GM21390 (cell line): ENCODE results near the gene GAS6.
A peak's percentile ranks its signal among the peaks of the same experiment; 100 is the strongest.

Experiments
- ATAC-seq: cut with Tn5 transposase; IDR thresholded peaks from one replicate; pipeline ENCODE4 v1.9.1; 2021; ENCODE audit not compliant: unreplicated experiment

The GAS6 gene

DNA sequence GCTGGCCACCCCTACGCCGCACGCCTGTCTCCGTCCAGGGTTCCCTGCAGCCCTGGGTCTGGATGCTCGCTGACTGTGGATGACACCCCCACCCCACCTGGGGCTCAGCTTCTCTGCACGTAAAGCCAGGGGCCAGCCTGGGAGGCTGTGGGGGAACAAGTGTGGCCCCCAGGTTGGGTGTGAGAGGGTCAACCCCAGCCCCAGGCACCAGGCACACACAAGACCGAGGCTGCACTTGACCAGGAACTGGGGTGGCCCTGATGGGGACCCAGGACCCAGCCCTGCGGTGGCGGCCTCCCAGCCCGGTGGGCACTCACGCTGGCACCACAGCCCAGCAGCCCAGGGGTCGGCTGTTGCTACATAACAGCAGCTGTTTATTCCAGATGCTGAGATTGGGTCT, 41.6 kb downstream of the GAS6 start:
- ATAC-seq: no peak

DNA sequence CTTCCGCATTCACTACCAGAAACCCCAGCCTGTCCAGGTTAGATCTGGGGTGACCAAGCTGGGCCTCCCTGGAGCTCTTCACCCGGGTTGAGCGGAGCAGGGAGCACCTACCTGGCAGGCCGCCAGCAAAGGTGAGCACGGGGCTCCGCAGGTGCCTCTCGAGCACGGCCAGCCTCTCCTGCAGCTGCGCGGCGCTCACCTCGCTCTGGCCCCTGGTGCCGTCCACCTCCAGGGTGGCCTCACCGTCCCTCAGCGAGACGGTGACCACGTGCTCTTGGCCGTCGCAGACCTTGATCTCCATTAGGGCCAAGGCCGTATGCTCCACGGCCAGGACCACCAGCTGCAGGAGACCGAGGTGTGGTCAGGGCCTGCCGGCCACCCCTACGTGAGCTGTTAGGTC, 42.0 kb downstream of the GAS6 start:
- no peak for ATAC-seq

GRCh38 chr13:113820813-113821651, 42.8 kb downstream of the GAS6 start:
- ATAC-seq: no peak

- no peak for ATAC-seq
Measured at GRCh38 chr13:113819731-113820715, 43.9 kb downstream of the GAS6 start.

GRCh38 chr13:113819341-113819730, 44.5 kb downstream of the GAS6 start:
- ATAC-seq: no peak

DNA sequence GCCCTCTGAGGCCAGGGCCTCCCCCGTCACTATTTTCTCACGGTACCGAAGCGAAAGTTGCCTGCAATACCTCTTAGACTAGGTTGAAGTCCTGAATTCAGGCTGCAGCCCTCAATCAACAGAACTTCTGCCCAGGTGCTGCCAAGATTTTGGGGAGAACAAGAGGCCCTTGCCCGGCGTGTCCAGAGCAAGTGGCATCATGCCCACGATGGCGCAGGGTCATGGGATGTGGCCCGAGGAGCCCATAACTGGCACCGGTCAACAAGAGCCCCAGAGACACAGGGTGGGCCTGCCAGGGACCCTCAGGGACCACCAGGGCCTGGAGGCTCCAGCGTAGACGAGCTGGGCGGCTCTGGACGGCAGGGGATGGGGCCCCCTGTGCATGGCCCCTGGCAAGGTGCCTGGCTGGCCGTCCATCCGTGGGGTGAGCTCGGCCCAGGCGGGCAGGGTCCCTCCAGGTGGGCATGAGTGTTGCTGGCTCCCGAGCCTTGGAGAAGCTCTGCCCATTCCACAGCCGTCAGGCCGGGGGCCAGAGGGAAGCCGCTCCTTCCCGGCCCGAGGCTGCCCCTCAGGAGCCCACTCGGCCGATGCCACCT, 45.1 kb downstream of the GAS6 start:
- ATAC-seq: no peak

GRCh38 chr13:113817860-113818691, 45.8 kb downstream of the GAS6 start:
- no peak for ATAC-seq

DNA sequence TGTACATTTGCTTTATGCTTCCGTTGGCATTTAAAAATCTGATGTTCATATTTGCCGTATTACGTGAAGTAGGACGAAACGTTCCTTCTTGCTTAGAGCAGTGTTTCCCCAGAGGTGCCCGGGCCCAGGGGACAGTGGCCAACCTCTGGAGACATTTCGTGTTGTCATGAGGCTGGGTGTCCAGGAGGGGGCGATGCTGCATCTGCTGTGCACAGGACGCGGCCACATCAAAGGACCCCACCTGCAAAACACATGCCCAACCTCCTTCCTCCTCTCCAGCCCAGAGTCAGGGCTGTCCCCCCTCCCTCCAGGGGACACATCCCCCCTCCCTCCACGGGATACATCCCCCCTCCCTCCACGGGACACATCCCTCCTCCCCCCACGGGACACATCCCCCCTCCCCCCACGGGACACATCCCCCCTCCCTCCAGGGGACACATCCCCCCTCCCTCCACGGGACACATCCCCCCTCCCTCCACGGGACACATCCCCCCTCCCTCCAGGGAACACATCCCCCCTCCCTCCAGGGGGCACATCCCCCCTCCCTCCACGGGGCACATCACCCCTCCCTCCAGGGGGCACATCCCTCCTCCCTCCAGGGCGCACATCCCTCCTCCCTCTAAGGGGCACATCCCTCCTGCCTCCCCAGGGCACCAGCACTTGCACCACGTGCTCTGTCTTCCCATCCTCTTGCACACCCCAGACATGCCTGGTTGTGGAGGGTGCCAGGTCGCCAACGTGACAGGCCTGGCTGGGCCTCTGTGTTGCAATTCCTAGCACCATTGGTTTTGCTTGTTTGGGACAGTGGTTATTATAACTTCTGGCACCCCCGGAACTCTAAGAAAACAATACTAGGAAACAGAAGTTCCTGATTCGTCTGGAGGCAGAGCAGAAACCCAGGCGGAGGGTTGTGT, 46.7 kb downstream of the GAS6 start:
- ATAC-seq: peak; percentile 56

- no peak for ATAC-seq
Measured at GRCh38 chr13:113816254-113816929, 47.5 kb downstream of the GAS6 start.

- ATAC-seq: no peak
Measured at GRCh38 chr13:113815151-113816058, 48.5 kb downstream of the GAS6 start.

- no peak for ATAC-seq
Measured at GRCh38 chr13:113814435-113814821, 49.4 kb downstream of the GAS6 start.

- ATAC-seq: no peak
Measured at GRCh38 chr13:113813749-113814434, 50.0 kb downstream of the GAS6 start.

DNA sequence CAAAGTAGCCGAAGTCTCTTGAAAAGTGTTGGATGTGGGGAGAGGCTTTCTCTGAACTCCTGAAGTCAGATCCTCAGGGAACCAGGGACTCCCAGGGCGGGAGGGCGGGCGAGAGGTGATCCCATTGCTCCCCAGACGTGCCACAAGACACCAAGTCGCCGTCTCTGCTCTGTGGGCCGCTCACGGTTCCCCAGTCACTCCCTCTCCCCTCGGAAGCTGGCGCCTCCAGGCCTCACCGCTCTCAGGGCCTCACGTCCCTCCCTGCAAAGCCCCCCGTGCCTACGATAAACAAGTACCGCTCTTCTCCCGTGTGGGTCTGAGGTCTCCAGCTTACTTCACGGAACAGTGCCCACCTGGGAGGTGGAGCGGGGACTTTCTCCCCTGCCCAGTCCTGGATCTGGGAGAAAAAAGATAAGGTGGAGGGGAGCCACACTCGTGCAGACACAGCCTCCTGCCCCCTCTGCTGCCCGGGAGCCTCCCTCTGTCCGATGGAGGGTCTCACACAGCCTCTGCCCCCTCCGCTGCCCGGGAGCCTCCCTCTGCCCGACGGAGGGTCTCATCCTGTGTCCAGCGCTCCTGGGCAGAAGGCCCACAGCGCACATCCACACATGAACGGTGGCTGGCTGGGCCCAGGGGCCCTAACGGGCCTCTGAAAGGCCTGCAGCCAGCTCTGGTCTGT, 50.7 kb downstream of the GAS6 start:
- no peak for ATAC-seq

GRCh38 chr13:113812178-113813040, 51.5 kb downstream of the GAS6 start:
- no peak for ATAC-seq

DNA sequence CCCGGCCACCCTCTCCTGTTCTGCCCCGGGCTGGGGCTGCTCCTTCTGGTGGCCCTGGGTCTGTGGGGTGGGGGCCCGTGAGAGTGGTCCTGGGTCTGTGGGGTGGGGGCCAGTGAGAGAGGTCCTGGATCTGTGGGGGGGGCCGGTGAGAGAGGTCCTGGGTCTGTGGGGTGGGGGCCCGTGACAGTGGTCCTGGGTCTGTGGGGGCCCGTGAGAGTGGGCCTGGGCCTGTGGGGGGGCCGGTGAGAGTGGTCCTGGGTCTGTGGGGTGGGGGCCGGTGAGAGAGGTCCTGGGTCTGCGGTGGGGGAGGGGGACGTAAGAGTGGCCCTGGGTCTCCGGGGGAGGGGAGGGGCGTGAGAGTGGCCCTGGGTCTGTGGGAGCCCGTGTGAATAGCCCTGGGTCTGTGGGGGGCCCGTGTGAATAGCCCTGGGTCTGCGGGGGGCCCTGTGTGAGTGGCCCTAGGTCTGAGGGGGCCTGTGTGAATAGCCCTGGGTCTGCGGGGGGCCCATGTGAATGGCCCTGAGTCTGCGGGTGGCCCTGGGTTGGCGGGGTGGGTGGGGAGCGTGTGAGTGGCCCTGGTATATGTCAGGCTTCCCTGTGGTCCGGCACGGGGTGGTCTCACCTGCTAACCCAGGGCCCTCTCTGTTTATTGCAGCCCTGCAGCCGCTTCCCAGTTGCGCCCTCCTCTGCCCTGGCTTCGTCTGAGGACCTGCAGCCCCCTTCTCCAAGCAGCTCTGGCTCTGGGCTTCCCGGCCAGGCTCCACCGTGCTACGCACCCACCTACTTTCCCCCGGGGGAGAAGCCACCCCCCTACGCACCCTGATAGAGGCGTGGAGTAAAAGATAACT, 52.6 kb downstream of the GAS6 start:
- ATAC-seq: no peak
